ENCODE results near the gene VPS13D.
A peak's percentile ranks its signal among the peaks of the same experiment; 100 is the strongest.

Gene VPS13D

DNA sequence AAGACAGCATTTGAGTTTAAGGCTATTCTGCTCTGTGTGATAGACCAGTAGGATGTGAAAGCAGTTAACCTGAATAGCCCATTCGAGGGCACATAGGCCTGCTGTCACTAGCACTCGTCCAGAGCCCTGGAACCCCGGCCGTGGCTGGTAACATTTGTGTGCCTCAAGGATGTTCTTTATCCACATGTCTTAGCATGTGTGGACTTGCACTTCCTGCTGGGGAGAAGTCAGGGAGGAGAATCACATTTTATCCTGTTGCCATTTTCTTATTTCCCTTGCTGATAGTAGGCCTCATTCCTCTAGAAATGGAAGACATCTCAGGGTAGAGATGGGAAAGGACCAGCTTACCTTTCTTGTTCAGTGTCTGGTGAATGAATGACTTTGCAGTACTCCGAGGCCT lies 54.7 kb downstream of the VPS13D start:
- no peak for DNase-seq (ENCODE audit: low read depth in 2 of 2)
- TF ChIP-seq, protein P1, sequence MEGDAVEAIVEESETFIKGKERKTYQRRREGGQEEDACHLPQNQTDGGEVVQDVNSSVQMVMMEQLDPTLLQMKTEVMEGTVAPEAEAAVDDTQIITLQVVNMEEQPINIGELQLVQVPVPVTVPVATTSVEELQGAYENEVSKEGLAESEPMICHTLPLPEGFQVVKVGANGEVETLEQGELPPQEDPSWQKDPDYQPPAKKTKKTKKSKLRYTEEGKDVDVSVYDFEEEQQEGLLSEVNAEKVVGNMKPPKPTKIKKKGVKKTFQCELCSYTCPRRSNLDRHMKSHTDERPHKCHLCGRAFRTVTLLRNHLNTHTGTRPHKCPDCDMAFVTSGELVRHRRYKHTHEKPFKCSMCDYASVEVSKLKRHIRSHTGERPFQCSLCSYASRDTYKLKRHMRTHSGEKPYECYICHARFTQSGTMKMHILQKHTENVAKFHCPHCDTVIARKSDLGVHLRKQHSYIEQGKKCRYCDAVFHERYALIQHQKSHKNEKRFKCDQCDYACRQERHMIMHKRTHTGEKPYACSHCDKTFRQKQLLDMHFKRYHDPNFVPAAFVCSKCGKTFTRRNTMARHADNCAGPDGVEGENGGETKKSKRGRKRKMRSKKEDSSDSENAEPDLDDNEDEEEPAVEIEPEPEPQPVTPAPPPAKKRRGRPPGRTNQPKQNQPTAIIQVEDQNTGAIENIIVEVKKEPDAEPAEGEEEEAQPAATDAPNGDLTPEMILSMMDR (IDR thresholded peaks at IDR 0.05; ENCODE audit: low read depth, low read length), result no peak
- no peak overlapping the region for H3K4me3 ChIP-seq (replicated peaks in 1 of 2; ENCODE audit: low read depth in 2 of 2, low read length in 2 of 2)

DNA sequence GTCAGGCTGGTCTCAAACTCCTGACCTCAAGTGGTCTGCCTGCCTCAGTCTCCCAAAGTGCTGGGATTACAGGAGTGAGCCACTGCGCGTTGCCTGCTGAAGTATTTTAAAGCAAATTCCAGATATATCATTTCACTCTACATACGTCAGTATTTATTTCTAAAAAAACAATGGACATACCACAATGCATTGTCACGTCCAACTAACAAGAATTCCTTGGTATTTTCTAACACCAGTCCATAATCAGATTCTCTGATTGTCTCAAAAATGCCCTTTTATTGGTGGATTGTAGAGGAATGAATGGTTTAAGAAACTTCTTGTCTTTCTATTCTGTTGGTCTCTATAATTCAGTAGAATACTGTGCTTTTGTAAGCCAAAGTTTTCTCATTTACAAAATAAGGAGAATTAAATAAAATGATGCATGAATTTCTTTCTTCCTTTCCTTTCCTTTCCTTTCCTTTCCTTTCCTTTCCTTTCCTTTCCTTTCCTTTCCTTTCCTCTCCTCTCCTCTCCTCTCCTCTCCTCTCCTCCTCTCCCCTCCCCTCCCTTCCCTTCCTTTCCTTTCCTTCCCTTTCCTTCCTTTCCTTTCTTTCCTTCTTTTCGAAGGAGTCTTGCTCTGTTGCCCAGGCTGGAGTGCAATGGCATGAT lies 55.8 kb downstream of the VPS13D start:
- TF ChIP-seq, protein P1 (IDR thresholded peaks at IDR 0.05; ENCODE audit: low read depth, low read length), result no peak
- no peak overlapping the region for H3K4me3 ChIP-seq (replicated peaks in 1 of 2; ENCODE audit: low read depth in 2 of 2, low read length in 2 of 2)
- DNase-seq (ENCODE audit: low read depth in 2 of 2), result peak in 1 of 2 donors; percentile 72

DNA sequence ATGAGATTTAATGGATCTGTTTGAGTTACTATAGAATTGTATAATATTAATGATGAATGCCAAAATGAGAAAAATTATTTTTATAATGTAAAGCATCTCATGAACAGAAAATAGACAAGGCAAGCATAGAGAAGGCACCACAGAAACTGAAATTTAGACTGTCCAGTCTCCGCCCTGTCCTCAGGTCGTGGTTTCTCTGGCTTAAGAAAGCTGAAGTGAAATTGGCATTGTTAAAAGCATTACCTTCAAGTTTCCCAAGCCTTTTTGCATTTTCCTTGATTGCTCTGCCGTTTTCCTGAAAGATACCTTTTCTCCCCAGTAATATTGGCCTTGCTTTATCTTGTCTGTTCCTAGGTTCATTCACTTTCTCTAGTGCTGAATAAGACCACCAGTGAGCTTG lies 58.0 kb downstream of the VPS13D start:
- no peak overlapping the region for H3K4me3 ChIP-seq (replicated peaks in 1 of 2; ENCODE audit: low read depth in 2 of 2, low read length in 2 of 2)
- TF ChIP-seq, protein P1 (IDR thresholded peaks at IDR 0.05; ENCODE audit: low read depth, low read length), result no peak
- DNase-seq (ENCODE audit: low read depth in 2 of 2), result no peak

DNA sequence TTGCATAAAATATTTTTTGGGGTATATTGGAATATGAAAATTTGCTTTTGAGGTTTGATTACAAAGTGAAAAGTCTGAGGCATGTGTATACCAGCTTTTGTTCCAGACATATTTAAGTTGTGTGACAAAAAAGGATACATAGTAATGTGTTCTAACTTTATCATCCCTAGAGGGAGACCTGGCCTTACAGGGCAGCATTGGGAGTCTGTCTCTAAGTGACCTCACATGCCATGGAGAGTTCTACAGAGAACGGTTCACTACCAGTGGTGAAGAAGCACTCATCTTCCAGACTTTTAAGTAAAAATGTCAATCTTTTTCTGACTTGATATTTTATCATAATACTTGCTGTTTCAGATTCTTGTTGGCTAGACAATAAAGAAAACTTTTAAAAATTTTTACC lies 61.0 kb downstream of the VPS13D start:
- DNase-seq (ENCODE audit: low read depth in 2 of 2), result no peak
- TF ChIP-seq, protein P1 (IDR thresholded peaks at IDR 0.05; ENCODE audit: low read depth, low read length), result no peak
- H3K4me3 ChIP-seq (replicated peaks in 1 of 2; ENCODE audit: low read depth in 2 of 2, low read length in 2 of 2), result no peak overlapping the region

DNA sequence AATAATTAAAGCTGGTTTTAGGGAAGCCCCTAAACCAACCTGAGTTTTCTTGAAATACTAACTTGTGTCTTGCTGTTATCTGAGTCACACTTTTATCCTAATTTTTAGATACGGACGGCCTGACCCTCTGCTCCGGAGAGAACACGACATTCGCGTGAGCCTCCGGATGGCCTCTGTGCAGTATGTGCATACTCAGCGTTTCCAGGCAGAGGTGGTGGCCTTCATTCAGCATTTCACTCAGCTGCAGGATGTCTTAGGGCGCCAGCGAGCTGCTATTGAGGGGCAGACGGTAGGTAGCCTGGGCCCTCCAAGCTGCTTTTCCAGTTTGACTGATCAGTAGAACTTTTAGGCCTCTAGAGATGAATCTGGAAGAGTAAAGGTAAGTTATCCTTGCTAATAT lies 63.6 kb downstream of the VPS13D start:
- DNase-seq (ENCODE audit: low read depth in 2 of 2), result no peak
- H3K4me3 ChIP-seq (replicated peaks in 1 of 2; ENCODE audit: low read depth in 2 of 2, low read length in 2 of 2), result no peak overlapping the region
- TF ChIP-seq, protein P1 (IDR thresholded peaks at IDR 0.05; ENCODE audit: low read depth, low read length), result no peak

DNA sequence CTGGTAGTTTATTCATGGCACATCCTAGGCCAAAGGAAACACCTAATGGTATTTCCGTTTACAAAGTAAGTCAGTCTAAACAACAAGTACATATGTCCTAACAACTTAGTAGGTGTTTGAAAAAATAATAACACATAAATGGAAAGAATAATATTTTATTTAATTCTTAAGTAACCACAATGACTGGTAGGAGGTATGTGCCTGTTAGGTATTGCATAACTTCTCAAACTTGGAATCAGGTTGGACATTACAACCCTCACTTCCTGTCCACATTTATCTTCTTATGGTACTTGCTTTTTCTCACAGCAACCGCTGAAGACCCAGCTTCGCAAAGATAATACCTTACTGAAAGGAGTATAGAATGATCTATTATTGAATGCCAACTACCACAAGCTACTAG lies 64.2 kb downstream of the VPS13D start:
- TF ChIP-seq, protein P1 (IDR thresholded peaks at IDR 0.05; ENCODE audit: low read depth, low read length), result no peak
- DNase-seq (ENCODE audit: low read depth in 2 of 2), result peak; percentile 44 to 69
- no peak overlapping the region for H3K4me3 ChIP-seq (replicated peaks in 1 of 2; ENCODE audit: low read depth in 2 of 2, low read length in 2 of 2)

DNA sequence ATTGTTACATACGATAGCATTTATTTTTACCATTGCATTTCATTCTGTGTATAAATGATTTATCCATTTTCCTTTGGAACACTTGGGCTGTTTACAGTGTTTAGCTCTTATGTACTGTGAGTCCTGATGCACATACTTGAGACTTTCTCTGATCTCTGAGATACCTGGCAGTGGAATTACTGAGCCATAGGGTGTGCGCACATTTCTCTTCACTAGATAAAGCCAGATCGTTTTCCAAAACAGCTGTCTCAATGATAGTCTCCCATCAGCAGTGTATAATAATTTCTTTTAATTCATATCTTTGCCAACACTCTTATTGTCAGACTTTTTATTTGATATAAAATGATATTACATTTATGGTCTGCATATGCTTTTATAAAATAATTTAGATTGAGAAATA lies 66.2 kb downstream of the VPS13D start:
- TF ChIP-seq, protein P1 (IDR thresholded peaks at IDR 0.05; ENCODE audit: low read depth, low read length), result no peak
- no peak overlapping the region for H3K4me3 ChIP-seq (replicated peaks in 1 of 2; ENCODE audit: low read depth in 2 of 2, low read length in 2 of 2)
- DNase-seq (ENCODE audit: low read depth in 2 of 2), result no peak
